CD14-positive monocyte (primary cell): ENCODE measurements around the gene IL1RAPL1. TPM values are rescaled to one million over a fixed set of nuclear protein-coding genes. Genes with fewer than 3 reads are reported as not detected.
"Not testable (repeated sequence)": the region's sequence is repeated elsewhere in the genome, so short reads cannot be mapped to it uniquely, and the experiment has no call there.

Source experiments
- DNase-seq, 3 donors: peaks; one replicate each; pipeline ENCODE4 v3.0.0-alpha.2; 2011 to 2022
- H2AFZ ChIP-seq: 2 replicates; pipeline ENCODE4 v1.6.0; 2012; ENCODE audit warnings: mild to moderate bottlenecking, low read depth, low read length, inconsistent platforms; ENCODE audit not compliant: insufficient read depth, poor library complexity, severe bottlenecking
- H3K27ac ChIP-seq, 2 donors: 1 replicate in 1 of 2; 2 replicates in 1 of 2; pipeline ENCODE4 v1.5.1; 2012 to 2013; ENCODE audit warnings: low read length in 2 of 2, control low read depth in 1 of 2, inconsistent platforms in 1 of 2, low read depth in 1 of 2, mild to moderate bottlenecking in 1 of 2
- H3K27me3 ChIP-seq, 2 donors: one replicate each; pipeline versions ENCODE4 v1.6.0 to v1.6.1; 2011 to 2013; ENCODE audit warnings: low read length in 2 of 2; ENCODE audit not compliant: control insufficient read depth in 2 of 2, insufficient read depth in 2 of 2
- H3K36me3 ChIP-seq, 2 donors: replicated peaks in 1 of 2; 1 replicate in 1 of 2; 2 replicates in 1 of 2; pipeline versions ENCODE4 v1.5.1 to v1.6.1; 2012 to 2013; ENCODE audit warnings: low read length in 2 of 2, control low read depth in 1 of 2, inconsistent platforms in 1 of 2, mild to moderate bottlenecking in 1 of 2; ENCODE audit not compliant: insufficient read depth in 2 of 2, control insufficient read depth in 1 of 2
- H3K4me1 ChIP-seq, 2 donors: 1 replicate in 1 of 2; 2 replicates in 1 of 2; pipeline versions ENCODE4 v1.5.1 to v1.6.1; 2012 to 2013; ENCODE audit warnings: low read length in 2 of 2, control low read depth in 1 of 2, inconsistent platforms in 1 of 2, mild to moderate bottlenecking in 1 of 2, moderate library complexity in 1 of 2; ENCODE audit not compliant: insufficient read depth in 2 of 2, control insufficient read depth in 1 of 2
- H3K4me2 ChIP-seq: replicated peaks from 2 replicates; pipeline ENCODE3; 2012; ENCODE audit warnings: low read length, moderate library complexity, mild to moderate bottlenecking; ENCODE audit not compliant: poor library complexity, severe bottlenecking; ENCODE audit errors: extremely low read depth
- H3K4me3 ChIP-seq, 3 experiments: fragments of 200-600 bp in 1 of 3; sonication (generic) in 1 of 3; replicated peaks in 1 of 3; 1 replicate in 2 of 3; 2 replicates in 1 of 3; pipeline ENCODE4 v1.5.1; 2011 to 2013; ENCODE audit warnings: low read length in 3 of 3, mild to moderate bottlenecking in 3 of 3, control low read depth in 2 of 3, low read depth in 2 of 3, inconsistent platforms in 1 of 3, moderate library complexity in 1 of 3
- H3K79me2 ChIP-seq: 2 replicates; pipeline ENCODE4 v1.6.0; 2012; ENCODE audit warnings: mild to moderate bottlenecking, control low read depth, inconsistent platforms, low read length, moderate library complexity; ENCODE audit not compliant: insufficient read depth
- H3K9ac ChIP-seq: 2 replicates; pipeline ENCODE4 v1.6.0; 2017; ENCODE audit warnings: low read length, mild to moderate bottlenecking; ENCODE audit not compliant: insufficient read depth, poor library complexity, severe bottlenecking
- H3K9me3 ChIP-seq, 2 donors: replicated peaks in 1 of 2; 1 replicate in 1 of 2; 2 replicates in 1 of 2; pipeline versions ENCODE4 v1.5.1 to v1.6.1; 2012 to 2013; ENCODE audit warnings: low read length in 2 of 2, control low read depth in 1 of 2; ENCODE audit not compliant: control insufficient read depth in 1 of 2, insufficient read depth in 1 of 2
- H4K20me1 ChIP-seq: 2 replicates; pipeline ENCODE4 v1.6.0; 2012; ENCODE audit warnings: mild to moderate bottlenecking, low read length, control low read depth, moderate library complexity; ENCODE audit not compliant: insufficient read depth
- H3K27ac Mint-ChIP-seq, 7 donors: one replicate each; pipeline ENCODE4 v1.8.0; 2020; ENCODE audit warnings: mild to moderate bottlenecking in 7 of 7, mixed read lengths in 7 of 7, moderate library complexity in 6 of 7, inconsistent platforms in 2 of 7
- H3K27me3 Mint-ChIP-seq, 3 donors: one replicate each; pipeline ENCODE4 v1.8.0; 2021 to 2022; ENCODE audit warnings: low read depth in 3 of 3, mild to moderate bottlenecking in 3 of 3, mixed read lengths in 3 of 3, moderate library complexity in 3 of 3, inconsistent platforms in 1 of 3
- H3K36me3 Mint-ChIP-seq, 2 donors: one replicate each; pipeline ENCODE4 v1.8.0; 2020; ENCODE audit warnings: mixed read lengths in 2 of 2, inconsistent platforms in 1 of 2, mild to moderate bottlenecking in 1 of 2
- H3K4me1 Mint-ChIP-seq: one replicate; pipeline ENCODE4 v1.8.0; 2020; ENCODE audit warnings: mild to moderate bottlenecking, mixed read lengths
- H3K4me3 Mint-ChIP-seq, 2 donors: one replicate each; pipeline ENCODE4 v1.8.0; 2020; ENCODE audit warnings: mild to moderate bottlenecking in 2 of 2, mixed read lengths in 2 of 2, moderate library complexity in 1 of 2
- H3K9me3 Mint-ChIP-seq, 7 donors: one replicate each; pipeline ENCODE4 v1.8.0; 2020 to 2022; ENCODE audit warnings: mixed read lengths in 7 of 7, mild to moderate bottlenecking in 6 of 7, moderate library complexity in 6 of 7, inconsistent platforms in 2 of 7
- WGBS: methylation state at CpG from one replicate; pipeline ENCODE4 v1.1.5; 2013; ENCODE audit warnings: missing lambda C conversion rate; ENCODE audit not compliant: insufficient coverage; 5-methylcytosine and 5-hydroxymethylcytosine counted together
- intact Hi-C, 2 donors: fragments of 100-400 bp; cut with micrococcal nuclease; formaldehyde crosslinking; loops; one replicate each; pipeline versions ENCODE4 v1.15.0 to v1.15.1; 2023
- polyA plus RNA-seq, 3 donors: library from polyadenylated mRNA; depleted of rRNA in 1 of 3; unstranded in 2 of 3; stranded (reverse) in 1 of 3; fragments of 300-500 nt in 2 of 3; fragments of >200 nt in 1 of 3; fragmentation: Illumina TruSeq in 2 of 3; gene quantifications; 1 replicate in 2 of 3; 2 replicates in 1 of 3; pipeline ENCODE4 v1.2.3, GENCODE V29; 2012 to 2021
- TF ChIP-seq, protein P1 (sequence below): fragments of 200-600 bp; IDR thresholded peaks from one replicate; pipeline ENCODE4 v1.8.0; 2022; ENCODE audit warnings: antibody characterized with exemption, mild to moderate bottlenecking

The IL1RAPL1 gene
- polyA plus RNA-seq, 3 donors: not detected

DNA sequence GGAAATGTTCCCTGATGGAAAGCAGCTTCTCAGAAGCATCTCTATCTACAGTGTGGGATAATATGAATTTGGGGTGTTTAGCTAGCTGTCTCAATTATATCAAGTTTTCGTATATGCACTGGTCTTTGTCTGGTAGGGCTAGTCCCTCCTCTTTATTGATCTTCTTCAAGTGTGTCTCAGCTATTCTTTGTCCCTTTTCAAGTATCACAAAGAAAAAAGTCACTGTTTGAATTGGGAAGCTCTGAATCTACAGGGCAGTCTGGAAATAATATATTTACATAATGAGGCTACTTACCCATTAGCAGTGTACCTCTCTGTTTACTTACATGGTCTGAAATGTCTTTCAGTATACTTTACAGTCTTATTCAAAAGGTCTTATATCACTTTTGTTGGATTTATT, 526.0 kb downstream of the IL1RAPL1 start:
- no peak overlapping the region for H3K4me3 ChIP-seq
- intact Hi-C loops: no loop called here

DNA sequence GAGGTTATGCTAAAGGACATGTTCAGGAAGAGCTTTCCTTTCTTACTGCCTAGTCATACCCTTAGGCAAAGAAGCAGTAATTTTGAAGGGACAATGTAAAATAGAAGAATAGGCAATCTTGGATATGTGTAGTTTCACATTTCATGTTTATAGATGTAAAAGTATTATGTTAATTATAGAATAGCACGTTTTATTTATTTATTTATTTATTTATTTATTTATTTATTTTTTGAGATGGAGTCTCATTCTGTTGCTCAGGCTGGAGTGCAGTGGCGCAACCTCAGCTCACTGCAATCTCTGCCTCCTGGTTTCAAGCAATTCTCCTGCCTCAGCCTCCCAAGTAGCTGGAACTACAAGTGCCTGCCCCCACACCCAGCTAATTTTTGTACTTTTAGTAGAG, 535.6 kb downstream of the IL1RAPL1 start:
- H3K4me2 ChIP-seq, H2AFZ ChIP-seq, DNase-seq, H3K4me3 ChIP-seq, H3K9me3 Mint-ChIP-seq, H3K9me3 ChIP-seq, H3K36me3 Mint-ChIP-seq, H3K79me2 ChIP-seq, intact Hi-C loops, H3K4me3 Mint-ChIP-seq, H3K36me3 ChIP-seq, H3K27me3 ChIP-seq, H3K27ac ChIP-seq, H3K4me1 ChIP-seq, H3K27me3 Mint-ChIP-seq, H3K4me1 Mint-ChIP-seq, H3K9ac ChIP-seq, H4K20me1 ChIP-seq, H3K27ac Mint-ChIP-seq: not testable (repeated sequence)
- WGBS: no CpG with 5 or more reads among the region's 2 CpGs

More for the DNA sequence above, 526.0 kb downstream of the IL1RAPL1 start:
- Mint-ChIP-seq H3K4me1 (no peaks in the 10 kb centered on the region), H3K4me3 (no peak overlapping the region), H3K27ac (no peak overlapping the region), H3K36me3 (no peaks in the 10 kb centered on the region), H3K27me3 (peaks cover 0 to 4% (median 0%) of the 10 kb centered on the region in 3 donors), H3K9me3 (peaks cover 0 to 3% (median 0%) of the 10 kb centered on the region in 7 donors)
- Histone ChIP-seq H3K4me2 (no peak overlapping the region), H3K27ac (no peak overlapping the region), H4K20me1 (no peaks in the 10 kb centered on the region), H3K36me3 (no peaks in the 10 kb centered on the region), H3K9me3 (no peaks in the 10 kb centered on the region), H3K27me3 (no peaks in the 10 kb centered on the region), H3K9ac (no peak overlapping the region), H3K4me1 (no peaks in the 10 kb centered on the region), H2AFZ (no peak overlapping the region), H3K79me2 (no peaks in the 10 kb centered on the region)
- WGBS: no CpG with 5 or more reads among the region's 1 CpG
- no peak for DNase-seq
- TF ChIP-seq, protein P1, sequence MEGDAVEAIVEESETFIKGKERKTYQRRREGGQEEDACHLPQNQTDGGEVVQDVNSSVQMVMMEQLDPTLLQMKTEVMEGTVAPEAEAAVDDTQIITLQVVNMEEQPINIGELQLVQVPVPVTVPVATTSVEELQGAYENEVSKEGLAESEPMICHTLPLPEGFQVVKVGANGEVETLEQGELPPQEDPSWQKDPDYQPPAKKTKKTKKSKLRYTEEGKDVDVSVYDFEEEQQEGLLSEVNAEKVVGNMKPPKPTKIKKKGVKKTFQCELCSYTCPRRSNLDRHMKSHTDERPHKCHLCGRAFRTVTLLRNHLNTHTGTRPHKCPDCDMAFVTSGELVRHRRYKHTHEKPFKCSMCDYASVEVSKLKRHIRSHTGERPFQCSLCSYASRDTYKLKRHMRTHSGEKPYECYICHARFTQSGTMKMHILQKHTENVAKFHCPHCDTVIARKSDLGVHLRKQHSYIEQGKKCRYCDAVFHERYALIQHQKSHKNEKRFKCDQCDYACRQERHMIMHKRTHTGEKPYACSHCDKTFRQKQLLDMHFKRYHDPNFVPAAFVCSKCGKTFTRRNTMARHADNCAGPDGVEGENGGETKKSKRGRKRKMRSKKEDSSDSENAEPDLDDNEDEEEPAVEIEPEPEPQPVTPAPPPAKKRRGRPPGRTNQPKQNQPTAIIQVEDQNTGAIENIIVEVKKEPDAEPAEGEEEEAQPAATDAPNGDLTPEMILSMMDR: no peak
